Hippocampal formation (tissue), 2 donors: ENCODE data around the gene CES3.
A peak's percentile ranks its signal among the peaks of the same experiment; 100 is the strongest.
"Not testable (repeated sequence)": the region's sequence is repeated elsewhere in the genome, so short reads cannot be mapped to it uniquely, and the experiment has no call there.

Experiments
- DNase-seq, 2 donors: peaks; one replicate each; lab custom pipeline; 2025; lab: John Stamatoyannopoulos, UW

CES3 gene

GRCh38 chr16:66946541-66946940 lies 14.5 kb upstream of the CES3 start:
- DNase-seq: no peak

DNA sequence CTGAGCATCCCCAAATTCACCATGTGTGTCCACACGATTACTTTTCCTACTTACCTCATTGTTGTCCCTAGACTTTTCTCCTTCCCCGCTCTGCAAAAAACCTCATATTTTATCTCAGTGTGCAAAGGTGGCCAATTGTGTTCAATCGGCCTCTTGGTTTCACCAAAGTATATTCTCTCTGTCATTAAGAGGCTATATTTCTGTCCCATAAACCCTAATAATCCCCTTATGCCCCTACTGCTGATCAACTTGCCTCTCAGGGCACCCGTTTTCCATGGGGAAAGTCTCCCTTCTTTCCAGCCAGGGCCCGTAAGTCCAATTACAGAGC lies 14.1 kb upstream of the CES3 start:
- DNase-seq: no peak

GRCh38 chr16:66947302-66948065 lies 13.6 kb upstream of the CES3 start:
- peak; percentile 66 to 89 for DNase-seq

DNA sequence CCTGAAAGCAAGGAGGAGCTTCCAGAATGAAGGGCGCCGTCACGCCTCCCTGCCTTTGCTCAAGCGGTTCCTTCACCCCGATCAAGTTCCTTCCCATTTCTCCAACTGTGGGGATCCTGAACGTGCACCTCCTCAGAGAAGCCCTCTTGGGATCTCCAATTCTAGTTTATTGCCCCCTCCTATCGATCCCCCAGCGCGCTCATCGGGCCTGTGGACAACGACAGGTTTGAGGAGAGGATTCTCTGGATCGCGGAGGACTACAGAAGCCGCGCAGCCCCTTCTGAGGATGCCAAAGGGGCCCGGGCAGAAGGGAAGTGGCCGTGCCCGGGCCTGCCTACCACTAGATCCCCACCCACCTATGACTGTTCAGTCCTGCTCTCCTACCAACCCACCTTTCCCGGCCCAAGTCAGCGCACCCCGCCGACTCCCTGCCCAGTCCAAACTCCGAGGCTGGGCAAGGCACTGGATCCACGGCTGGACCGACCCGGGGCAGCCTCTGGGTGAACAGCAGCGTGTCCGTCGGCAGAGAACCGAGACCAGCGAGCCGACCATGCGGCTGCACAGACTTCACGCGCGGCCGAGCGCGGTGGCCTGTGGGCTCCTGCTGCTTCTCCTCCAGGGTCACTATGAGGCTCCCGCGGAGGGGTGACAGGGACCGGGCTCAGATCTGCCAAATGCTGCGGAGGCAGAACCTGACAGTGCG lies 12.8 kb upstream of the CES3 start:
- no peak for DNase-seq

GRCh38 chr16:66948837-66949225 lies 12.2 kb upstream of the CES3 start:
- no peak for DNase-seq

- no peak for DNase-seq
Measured at GRCh38 chr16:66949472-66949871, 11.6 kb upstream of the CES3 start.

- DNase-seq: no peak
Measured at GRCh38 chr16:66950437-66950836, 10.6 kb upstream of the CES3 start.

- no peak for DNase-seq
Measured at GRCh38 chr16:66950971-66951790, 9.9 kb upstream of the CES3 start.

DNA sequence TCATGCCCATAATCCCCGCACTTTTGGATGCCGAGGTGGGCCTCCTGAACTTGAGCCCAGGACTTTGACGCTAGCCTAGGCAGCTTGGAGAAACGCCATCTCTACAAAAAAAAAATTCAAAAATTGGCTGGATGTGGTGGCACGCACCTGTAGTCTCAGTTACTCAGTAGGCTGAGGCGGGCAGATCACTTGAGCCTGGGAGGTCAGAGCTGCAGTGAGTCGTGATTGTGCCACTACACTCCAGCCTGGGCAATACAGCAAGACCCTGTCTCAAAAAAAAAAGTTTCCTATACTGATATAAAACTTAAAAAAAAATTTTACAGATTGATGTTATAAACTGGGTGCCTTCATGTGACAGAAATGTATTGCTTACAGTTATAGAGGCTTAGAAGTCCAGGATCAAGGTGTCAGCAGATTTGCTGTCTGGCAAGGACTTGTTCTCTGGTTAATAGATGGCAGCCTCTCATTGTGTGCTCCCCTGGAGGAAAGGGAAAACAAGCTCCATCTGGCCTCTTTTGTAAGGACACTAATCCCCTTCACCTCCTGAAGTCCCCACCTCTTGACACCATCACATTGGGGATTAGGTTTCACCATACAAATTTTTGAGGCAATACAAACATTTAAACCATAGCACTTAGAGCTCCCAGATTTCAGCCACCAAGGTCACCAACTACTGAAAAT lies 8.5 kb upstream of the CES3 start:
- no peak for DNase-seq

DNA sequence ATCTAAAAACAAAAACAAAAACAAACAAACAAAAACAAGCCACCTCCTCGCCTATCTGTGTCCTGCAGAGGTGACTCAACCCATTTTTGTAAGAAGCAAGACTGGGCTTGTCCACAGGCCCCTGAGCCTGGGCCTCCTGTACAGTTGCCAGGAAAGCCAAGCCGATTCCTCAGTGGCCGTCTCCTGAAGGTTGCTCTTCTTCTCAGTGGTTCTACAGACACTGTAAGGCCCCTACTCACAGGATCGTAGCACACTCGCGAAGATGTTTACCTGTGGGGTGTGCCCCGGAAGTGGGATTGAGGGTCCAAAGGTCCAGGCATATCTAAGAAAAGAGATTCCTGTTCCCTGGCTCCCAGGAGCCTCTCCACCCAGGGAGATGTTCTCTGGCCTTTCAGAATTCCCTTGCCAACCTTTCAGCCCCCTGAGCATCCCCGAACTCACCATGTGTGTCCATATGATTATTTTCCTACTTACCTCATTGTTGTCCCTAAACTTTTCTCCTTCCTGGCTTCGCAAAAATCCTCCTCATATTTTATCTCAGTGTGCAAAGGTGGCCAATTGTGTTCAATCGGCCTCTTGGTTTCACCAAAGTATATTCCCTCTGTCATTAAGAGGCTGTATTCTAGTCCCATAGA lies 7.5 kb upstream of the CES3 start:
- DNase-seq: no peak

- peak; percentile 52 to 70 for DNase-seq
Measured at GRCh38 chr16:66954097-66954659, 6.9 kb upstream of the CES3 start.

- not testable (repeated sequence) for DNase-seq
Measured at GRCh38 chr16:66955363-66956153, 5.5 kb upstream of the CES3 start.

GRCh38 chr16:66956154-66956457 lies 5.0 kb upstream of the CES3 start:
- DNase-seq: not testable (repeated sequence)

DNA sequence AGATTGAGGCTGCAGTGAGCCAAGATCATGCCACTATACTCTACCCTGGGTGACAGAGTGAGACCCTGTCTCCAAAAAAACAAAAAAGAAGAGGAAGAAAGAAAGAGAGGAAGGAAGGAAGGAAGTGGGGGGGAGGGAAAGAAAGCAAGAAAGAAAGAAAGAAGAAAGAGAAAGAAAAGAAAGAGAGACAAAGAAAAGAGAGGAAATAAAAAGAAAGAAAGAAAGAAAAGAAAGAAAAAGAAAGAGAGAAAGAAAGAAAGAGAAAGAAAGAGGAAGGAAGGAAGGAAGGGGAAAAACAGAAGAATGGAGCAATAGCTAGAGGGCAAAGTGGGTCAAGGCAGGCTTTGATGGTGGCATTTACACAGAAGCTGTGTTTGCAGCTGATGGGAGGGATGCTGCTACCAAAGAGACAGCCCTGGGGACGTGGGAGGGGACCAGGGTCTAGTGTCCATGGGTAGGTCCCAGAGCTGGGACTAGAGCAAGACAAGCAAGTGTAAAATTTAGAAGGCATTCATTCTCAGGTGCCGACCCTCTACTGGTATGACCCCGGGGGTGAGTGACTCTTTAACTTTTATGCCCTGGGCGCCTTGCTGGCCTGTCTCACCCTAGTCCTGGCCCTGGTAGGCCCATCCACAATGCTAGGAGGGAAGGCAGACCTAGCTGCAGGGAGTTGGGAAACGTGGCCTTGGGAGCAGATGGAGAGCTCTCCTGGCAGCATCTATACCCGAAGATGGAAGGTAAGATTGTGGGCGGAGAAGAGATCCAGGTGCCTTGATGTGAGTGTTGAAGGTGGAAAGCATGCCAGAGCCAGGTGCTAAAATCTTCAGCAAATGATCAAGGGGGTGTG lies 2.0 kb upstream of the CES3 start:
- DNase-seq: no peak

DNA sequence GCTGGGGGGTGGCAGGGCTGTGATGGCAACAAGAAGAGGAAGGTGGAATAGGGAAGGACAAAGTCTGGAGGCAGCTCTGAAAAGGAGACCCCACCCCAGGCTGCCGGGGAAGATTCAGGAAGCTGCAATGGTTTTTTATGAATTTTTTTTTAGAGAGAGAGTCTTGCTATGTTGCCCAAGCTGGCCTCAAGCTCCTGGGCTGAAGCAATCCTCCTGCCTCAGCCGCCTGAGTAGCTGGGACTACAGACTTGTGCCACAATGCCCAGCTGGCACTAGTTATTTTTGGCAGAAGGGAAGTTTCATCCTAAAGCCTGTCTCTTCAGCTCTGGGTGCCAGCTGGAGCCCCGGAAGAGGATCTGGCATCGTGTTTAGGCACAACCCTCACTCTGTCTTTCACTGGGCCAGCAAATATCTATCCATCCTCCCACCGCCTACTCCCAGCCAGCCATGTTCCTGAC lies 1.3 kb upstream of the CES3 start:
- DNase-seq: peak; percentile 16 to 45

DNA sequence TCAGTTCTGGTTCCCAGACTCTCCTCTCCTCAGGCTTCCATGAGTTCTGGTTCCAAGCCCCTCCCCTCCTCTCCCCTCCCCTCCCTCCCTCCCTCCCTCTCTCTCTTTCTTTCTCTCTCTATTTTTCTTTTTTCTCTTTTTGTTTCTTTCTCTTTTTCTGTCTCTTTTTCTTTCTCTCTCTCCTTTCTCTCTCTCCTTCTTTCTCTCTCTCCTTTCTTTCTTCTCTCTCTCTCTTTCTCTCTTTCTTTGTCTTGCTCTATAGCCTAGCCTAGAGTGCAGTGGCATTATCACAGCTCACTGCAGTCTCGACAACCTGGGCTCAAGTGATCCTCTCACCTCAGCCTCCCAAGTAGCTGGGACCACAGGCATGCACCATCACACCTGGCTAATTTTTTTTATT lies 796 bp upstream of the CES3 start:
- no peak for DNase-seq

- no peak for DNase-seq
Measured at GRCh38 chr16:66961914-66962313, 848 bp downstream of the CES3 start.

DNA sequence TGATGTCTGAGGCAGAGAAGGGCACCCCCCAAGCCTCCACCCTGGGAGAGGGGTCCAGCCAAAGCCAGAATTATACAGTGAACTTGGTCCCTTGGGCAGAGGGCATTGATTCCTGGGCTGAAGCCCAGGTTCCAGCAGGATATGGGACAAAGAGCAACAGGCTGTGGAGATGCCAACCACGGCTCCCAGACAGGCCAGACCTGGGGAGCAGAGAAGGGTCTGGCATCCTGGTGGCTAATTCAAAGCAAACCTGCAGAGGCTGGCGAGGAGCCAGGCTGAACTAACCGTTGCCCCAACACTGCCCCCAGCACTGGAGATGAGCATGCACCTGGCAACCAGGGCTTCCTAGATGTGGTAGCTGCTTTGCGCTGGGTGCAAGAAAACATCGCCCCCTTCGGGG lies 3.0 kb downstream of the CES3 start:
- DNase-seq: no peak

- DNase-seq: no peak
Measured at GRCh38 chr16:66968847-66969246, 7.8 kb downstream of the CES3 start.
